ENCODE measurements around the gene GUCY2D.
"Not testable (repeated sequence)": the region's sequence is repeated elsewhere in the genome, so short reads cannot be mapped to it uniquely, and the experiment has no call there.

Gene GUCY2D

DNA sequence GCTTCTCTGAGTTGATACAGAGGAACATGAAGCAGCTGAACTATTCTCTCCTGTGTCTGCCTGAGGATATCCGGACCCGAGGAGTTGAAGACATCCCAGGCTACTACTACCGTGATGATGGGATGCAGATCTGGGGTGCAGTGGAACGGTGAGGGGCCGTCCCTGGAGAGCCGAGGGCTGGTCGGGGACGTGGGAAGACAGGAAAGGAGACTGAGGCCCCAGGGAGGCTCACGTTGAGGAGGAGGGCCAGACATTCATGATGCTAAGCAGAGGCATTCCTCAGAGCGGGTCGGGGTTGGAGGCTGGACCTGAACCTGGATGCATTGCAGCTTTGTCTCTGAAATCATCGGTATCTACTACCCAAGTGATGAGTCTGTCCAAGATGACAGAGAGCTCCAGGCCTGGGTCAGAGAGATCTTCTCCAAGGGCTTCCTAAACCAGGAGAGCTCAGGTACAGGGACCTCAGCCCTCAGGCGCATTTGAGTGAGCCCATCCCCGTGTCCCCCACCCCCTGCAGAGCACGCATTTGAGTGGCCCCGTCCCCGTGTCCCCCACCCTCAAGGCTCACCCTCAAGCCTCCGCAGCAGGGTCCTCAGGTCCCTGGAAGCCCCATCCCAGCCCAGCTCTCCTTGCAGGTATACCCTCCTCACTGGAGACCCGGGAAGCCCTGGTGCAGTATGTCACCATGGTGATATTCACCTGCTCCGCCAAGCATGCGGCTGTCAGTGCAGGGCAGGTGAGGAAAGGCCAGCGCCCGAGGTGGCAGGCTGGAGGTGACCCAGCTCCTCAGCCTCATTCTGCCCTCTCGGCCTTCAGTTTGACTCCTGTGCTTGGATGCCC is 44.7 kb downstream of the GUCY2D start:
- no peak for DNase-seq

DNA sequence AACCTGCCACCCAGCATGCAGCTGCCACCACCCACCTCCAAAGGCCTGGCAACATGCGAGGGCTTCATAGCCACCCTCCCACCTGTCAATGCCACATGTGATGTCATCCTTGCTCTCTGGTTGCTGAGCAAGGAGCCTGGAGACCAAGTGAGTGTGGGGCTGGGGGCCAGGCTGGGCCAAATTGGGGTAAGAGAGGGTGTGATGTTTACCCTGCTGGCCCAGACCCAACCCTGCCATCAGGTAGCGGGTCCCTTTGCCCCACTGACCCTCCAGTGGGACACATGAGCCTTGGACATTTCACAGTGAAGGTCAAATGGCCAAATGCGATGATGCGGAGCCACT is 45.3 kb downstream of the GUCY2D start:
- no peak for DNase-seq

GRCh38 chr17:8048236-8048635 is 45.8 kb downstream of the GUCY2D start:
- no peak for DNase-seq

- no peak for DNase-seq
These were observed 46.3 kb downstream of the GUCY2D start for GRCh38 chr17:8048736-8049135.

- no peak for DNase-seq
These were observed 49.4 kb downstream of the GUCY2D start for GRCh38 chr17:8051831-8052230.

DNA sequence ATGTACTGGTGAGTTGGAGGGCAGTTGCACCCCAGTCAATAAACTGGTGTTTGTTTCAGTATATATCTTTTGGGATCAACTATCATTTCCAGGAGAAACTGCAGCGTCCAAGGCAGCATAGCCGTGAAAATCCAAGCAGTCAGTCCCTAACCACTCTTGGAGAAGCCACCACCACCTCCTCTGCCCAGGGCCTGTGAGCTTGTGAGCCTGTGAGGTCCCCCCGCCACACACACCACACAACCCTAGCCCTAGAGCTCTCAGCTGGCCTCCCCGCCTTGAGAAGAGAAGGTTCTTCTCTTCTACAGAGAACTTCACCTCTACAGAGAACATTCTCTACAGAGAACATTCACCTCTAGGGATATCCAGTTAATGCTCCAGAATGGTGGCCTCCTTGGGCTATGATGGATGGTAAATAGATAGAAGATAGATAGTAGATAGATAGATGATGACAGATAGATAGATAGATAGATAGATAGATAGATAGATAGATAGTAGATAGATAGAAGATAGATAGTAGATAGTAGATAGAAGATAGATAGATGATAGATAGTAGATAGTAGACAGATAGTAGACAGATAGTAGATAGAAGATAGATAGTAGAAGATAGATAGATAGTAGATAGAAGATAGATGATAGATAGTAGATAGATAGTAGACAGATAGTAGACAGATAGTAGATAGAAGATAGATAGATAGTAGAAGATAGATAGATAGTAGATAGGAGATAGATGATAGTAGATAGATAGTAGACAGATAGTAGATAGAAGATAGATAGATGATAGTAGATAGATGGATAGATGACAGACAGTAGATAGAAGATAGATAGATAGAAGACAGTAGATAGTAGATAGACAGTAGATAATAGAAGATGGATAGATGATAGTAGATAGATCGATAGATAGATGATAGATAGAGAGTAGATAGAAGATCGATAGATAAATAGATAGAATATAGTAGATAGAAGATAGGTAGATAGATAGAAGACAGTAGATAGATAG is 50.1 kb downstream of the GUCY2D start:
- DNase-seq, result no peak

DNA sequence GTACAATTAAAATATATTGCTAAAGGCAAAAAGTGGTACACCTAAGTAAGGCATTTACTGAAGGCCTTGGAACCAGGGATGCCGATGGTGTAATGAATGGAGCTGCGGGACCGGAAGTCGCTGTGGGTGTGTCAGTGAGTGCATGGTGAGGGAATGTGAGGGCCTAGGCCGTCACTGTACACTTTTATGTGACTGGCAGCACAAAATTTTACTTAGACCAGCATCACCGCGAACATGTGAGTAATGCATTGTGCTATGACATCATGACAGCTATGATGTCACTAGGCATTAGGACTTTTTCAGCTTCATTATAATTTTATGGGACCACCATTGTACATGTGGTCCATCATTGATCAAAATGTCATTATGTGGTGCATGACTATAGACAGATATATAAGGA is 51.2 kb downstream of the GUCY2D start:
- DNase-seq, result no peak

- DNase-seq, result no peak
These were observed 53.4 kb downstream of the GUCY2D start for GRCh38 chr17:8055851-8056231.

- no peak for DNase-seq
These were observed 54.0 kb downstream of the GUCY2D start for GRCh38 chr17:8056232-8056975.

- no peak for DNase-seq
These were observed 54.7 kb downstream of the GUCY2D start for GRCh38 chr17:8056976-8057625.

DNA sequence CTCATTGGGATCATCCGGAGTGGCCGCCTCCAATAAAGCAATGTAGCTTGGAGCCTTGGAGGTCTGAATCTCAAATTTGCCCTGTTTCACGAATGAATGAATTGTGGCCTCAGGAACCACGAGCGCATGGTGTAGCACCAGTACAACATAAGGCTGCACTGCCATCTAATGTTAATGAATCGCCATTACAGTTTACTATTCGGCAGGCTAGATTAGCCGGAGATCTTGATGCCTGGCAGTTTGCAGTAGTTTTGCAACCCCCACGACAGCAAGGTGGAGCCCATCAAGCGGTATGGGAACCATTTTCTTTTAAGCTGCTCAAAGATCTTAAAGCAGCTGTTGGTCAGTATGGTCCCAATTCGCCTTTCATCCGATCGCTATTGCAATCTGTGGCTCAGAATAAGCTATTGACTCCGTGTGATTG is 55.3 kb downstream of the GUCY2D start:
- peak in 2 of 4 experiments; percentile 12 to 16 for DNase-seq

DNA sequence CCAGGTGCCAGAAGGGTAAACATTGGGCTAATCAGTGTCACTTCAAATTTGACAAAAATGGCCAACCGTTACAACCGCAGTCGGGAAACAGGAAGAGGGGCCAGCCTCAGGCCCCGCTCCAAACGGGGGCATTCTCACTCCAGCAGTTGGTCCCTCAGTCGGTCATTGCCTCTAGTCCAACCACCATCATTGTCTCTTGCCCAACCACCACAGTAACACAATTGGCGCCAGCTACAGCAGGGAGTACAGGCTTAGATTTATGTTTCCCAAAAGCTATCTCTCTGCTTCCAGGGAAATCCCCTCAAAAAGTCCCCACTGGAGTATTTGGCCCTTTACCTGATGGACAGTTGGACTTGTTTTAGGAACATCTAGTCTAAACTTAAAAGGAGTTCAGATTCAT is 56.7 kb downstream of the GUCY2D start:
- DNase-seq, result no peak

DNA sequence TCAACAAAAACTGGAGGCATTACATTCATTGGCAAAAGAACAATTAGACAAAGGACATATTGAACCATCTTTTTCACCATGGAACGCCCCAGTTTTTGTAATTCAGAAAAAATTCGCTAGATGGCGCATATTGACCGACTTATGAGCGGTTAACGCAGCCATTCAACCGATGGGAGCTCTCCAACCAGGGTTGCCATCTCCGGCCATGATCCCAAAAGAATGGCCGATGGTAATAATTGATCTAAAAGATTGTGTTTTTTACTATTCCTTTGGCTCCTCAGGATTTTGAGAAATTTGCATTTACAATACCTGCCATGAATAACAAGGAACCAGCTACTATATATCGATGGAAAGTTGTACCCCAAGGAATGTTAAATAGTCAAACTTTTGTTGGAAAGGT is 57.9 kb downstream of the GUCY2D start:
- no peak for DNase-seq

GRCh38 chr17:8061851-8062250 is 59.4 kb downstream of the GUCY2D start:
- DNase-seq, result not testable (repeated sequence)

- DNase-seq, result no peak
These were observed 60.0 kb downstream of the GUCY2D start for GRCh38 chr17:8062435-8062806.

GRCh38 chr17:8062807-8063483 is 60.5 kb downstream of the GUCY2D start:
- no peak for DNase-seq

DNA sequence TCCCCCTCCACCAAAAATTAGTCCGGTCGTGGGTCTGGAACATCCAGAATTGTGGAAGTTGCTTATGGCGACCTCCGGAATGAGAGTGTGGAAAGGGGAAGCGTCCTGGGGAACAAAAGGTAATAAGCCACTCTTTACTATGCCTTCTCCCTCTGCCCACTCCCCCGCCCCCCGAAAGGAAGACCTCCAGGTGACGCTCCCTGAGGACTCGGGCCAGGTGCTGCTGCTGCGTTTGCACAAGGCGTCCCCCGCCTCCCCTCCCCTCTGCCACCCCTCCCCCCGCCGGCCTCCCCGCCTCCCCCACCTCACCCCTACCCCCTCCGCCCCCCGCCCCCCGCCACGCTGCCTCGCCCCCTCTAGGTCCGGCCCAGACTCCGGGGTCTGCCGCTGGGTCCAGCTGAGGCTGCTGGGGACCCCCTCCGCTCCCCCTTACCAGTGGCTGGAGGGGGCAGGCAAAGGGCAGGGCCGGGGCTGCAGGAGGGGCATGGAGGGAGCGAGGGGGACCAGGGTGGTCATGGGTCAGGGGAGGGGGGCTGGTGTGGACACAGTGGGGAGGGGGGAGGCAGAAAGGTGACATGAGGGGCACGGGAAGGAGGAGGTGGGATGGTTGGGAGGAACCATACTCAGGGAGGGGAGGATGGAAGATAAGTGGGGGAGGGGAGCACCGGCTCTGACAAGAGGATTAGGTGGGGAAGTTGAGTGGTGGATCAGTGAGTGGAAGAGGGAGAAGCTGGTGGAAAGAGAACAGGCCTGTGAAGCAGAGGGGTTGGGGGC is 61.5 kb downstream of the GUCY2D start:
- DNase-seq, result no peak

DNA sequence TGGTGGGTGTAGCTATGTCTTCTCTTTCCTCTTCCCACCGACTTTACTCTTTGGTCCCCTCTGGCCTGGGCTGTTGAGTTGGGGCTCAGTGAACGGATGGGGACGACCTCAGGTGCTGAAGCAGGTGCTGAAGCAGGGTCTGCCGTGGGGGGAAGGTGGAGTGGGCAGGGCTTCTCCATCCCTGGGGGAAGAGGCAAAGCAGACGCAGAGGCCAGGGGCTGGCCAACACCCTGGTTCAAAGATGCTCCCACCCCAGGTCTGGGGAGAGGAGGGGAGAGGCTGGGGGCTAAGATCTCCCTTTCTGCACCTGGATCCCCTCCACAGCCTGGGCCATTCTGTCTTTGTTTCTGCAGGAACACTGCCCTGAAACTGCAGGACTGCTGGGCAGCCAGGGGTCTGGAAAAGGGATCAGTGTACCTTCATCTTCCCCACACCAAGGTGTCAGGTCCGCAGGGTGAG is 62.2 kb downstream of the GUCY2D start:
- no peak for DNase-seq

DNA sequence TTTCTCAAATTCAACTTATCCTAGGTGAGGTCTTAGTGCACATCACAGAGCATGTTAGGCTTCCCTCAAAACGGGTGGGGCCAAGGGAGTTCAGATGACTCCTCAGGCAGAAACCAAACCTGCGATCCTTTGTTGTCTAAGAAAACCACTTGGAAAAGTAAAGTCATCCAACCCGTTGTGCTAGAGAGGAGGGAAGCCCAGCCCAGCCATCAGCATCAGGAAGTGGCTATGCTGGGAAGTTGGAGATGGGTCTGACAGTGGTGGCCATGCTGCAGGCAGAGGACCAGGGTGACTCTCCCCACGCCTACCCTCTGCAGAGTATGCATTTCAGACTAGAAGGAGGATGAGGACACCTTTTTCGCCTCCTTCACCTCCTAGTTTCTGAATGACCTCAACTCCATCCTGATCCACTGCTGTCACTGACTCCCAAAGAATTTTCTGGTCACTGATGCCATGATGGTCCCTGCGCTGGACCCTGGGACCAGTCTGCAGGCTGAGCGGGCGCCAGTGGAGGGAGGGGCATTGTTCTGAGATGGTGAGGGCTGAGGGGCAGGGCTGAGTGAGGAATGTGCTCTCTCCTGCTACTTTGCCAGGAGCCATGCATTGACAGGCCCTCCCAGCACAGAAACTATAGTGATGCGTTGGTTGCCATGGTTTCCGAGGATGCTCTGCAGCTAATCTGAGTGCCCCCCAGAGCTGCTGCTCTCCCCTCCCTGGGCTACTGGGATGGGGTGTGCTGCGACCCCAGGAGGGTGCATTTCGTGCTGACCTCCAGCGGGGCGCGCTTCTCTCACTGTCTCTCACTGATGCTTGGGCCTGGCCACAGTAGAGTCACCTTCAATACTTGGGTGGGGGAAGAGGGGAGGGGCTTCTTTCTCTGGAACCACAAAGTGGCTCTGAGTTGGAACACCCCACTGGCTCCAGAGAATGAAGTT is 64.7 kb downstream of the GUCY2D start:
- no peak for DNase-seq

GRCh38 chr17:8067806-8068205 is 65.4 kb downstream of the GUCY2D start:
- no peak for DNase-seq

Measured in activated naive CD4-positive, alpha-beta T cell (primary cell).